Nephron (organoid): Measurements from ENCODE around the gene FUBP3.

Source experiments
- H3K27ac Mint-ChIP-seq, 3 experiments: 2 replicates each; pipeline ENCODE4 v1.8.0; 2020; ENCODE audit warnings: mixed read lengths in 3 of 3, mild to moderate bottlenecking in 2 of 3, moderate library complexity in 1 of 3
- H3K27me3 Mint-ChIP-seq: 2 replicates; pipeline ENCODE4 v1.8.0; 2021; ENCODE audit warnings: low read depth, mild to moderate bottlenecking, moderate library complexity, mixed read lengths
- H3K36me3 Mint-ChIP-seq: 2 replicates; pipeline ENCODE4 v1.8.0; 2020; ENCODE audit warnings: low read depth, mixed read lengths
- H3K4me1 Mint-ChIP-seq: 2 replicates; pipeline ENCODE4 v1.8.0; 2020; ENCODE audit warnings: mixed read lengths
- H3K4me3 Mint-ChIP-seq, 3 experiments: 2 replicates each; pipeline ENCODE4 v1.8.0; 2020; ENCODE audit warnings: mild to moderate bottlenecking in 3 of 3, mixed read lengths in 3 of 3, moderate library complexity in 2 of 3
- H3K9me3 Mint-ChIP-seq: 2 replicates; pipeline ENCODE4 v1.8.0; 2020; ENCODE audit warnings: mixed read lengths
- TF ChIP-seq, protein P1 (sequence below), 3 experiments: fragments of 200-600 bp; sonication (generic); IDR thresholded peaks; one replicate each; pipeline ENCODE4 v1.5.0; 2021; ENCODE audit warnings: antibody characterized with exemption in 3 of 3; ENCODE audit not compliant: unreplicated experiment in 3 of 3

Gene FUBP3

DNA sequence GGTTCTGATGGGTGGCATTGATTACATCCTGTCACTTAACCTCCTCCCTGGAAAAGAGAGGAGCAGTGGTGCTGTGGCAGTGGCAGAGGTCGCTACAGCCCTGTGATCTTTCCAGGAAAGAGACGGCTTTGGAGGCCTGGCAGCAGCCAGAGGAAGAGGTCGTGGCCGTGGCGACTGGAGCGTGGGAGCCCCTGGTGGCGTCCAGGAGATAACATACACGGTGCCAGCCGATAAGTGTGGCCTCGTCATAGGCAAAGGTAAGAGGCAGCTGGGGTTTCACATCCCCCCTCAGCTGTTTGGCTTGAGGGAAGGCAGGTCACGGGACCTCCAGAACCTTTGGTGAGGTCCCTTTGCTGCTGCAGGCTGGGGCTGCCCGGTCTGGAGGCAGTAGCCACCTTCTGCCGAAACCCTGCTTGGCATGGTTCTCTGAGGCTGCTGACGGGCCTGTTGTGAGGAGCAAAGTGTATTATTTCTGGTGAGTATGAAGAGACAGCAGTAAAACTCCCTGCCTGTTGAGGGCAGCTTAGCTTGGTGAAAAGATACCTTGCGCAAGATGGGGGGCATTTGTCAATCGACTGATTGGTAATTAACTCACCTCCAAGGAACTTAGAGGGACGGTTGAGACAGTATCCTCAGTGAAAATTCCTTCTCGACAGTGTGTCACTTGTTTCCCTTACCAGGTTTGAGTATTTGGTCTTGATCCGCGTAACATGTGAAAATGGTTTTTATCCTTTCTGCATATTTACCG, 47.0 kb downstream of the FUBP3 start:
- Mint-ChIP-seq H3K36me3 (peaks cover 70% of the 10 kb centered on the region), H3K27ac (no peak overlapping the region), H3K4me3 (no peak overlapping the region), H3K9me3 (no peaks in the 10 kb centered on the region), H3K27me3 (no peaks in the 10 kb centered on the region), H3K4me1 (peaks cover 6% of the 10 kb centered on the region)
- TF ChIP-seq, protein P1, sequence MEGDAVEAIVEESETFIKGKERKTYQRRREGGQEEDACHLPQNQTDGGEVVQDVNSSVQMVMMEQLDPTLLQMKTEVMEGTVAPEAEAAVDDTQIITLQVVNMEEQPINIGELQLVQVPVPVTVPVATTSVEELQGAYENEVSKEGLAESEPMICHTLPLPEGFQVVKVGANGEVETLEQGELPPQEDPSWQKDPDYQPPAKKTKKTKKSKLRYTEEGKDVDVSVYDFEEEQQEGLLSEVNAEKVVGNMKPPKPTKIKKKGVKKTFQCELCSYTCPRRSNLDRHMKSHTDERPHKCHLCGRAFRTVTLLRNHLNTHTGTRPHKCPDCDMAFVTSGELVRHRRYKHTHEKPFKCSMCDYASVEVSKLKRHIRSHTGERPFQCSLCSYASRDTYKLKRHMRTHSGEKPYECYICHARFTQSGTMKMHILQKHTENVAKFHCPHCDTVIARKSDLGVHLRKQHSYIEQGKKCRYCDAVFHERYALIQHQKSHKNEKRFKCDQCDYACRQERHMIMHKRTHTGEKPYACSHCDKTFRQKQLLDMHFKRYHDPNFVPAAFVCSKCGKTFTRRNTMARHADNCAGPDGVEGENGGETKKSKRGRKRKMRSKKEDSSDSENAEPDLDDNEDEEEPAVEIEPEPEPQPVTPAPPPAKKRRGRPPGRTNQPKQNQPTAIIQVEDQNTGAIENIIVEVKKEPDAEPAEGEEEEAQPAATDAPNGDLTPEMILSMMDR (IDR thresholded peaks at IDR 0.05; ENCODE audit: unreplicated experiment in 3 of 3): no peak

DNA sequence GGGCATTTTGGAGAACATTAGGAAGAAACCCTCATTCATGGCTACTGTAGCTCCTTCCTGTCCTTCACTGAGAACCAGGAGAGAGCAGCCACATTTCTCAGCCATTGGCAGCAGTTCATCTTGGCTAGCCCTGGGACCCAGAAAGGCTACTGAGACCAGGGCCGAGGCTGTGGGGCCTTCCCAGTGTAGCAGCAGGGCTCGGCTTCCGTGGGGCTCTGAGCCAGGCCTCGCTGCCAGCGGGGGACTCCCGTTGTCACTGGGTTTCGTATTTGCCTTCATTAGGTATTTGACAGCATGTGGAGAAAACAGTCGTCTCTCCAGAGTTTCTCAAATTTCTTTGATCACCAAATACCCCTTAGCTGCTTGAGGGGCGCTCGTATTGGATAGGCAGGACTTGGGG, 47.7 kb downstream of the FUBP3 start:
- Mint-ChIP-seq H3K9me3 (no peaks in the 10 kb centered on the region), H3K27me3 (no peaks in the 10 kb centered on the region), H3K27ac (no peak overlapping the region), H3K4me3 (no peak overlapping the region), H3K36me3 (peaks cover 76% of the 10 kb centered on the region), H3K4me1 (peaks cover 6% of the 10 kb centered on the region)
- TF ChIP-seq, protein P1 (IDR thresholded peaks at IDR 0.05; ENCODE audit: unreplicated experiment in 3 of 3): no peak

DNA sequence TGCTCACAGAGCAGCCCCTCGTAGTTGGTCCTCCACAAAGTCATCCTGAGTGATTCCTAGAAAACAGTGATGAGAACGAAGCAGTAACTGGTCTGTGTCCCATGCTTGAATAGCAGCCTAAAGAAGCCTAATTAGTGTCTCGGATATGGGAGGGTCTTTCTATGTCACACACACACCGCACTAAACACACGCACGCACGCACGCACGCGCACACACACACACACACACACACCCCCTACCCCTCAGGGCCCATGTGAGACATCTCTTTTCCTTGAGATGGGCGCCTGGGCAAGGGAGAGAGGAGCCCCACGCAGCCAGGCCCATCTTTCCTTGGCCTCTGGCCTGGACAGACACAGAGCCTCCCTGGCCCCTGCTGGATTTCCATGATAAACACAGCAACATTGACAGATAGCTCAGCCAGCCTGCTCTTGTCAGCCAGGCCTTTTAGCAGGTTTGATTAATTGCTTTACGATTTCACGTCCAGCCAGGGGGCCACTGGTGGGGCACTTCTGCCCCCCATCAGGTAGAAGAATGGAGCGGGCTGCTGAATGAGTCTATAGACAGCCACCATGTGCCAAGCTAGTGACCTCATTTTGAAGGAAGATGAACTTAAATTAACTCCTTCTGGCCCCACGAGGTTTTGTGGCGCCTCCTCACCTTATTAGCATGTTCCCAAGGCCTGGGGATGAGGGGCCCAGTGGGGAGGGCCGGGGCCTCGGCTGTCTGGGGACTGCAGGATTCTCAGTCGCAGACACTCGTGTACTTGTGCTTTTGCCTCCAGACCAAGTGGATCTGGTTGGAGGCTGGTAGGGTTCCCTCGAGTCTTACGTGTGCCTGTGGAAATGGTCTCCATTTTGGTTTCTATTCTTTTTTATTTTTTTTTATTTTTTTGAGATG, 48.8 kb downstream of the FUBP3 start:
- TF ChIP-seq, protein P1 (IDR thresholded peaks at IDR 0.05; ENCODE audit: unreplicated experiment in 3 of 3): no peak
- H3K27me3 Mint-ChIP-seq: no peaks in the 10 kb centered on the region
- H3K4me1 Mint-ChIP-seq: peaks cover 6% of the 10 kb centered on the region
- H3K27ac Mint-ChIP-seq: no peak overlapping the region
- H3K9me3 Mint-ChIP-seq: no peaks in the 10 kb centered on the region
- H3K36me3 Mint-ChIP-seq: peaks cover 70% of the 10 kb centered on the region
- no peak overlapping the region for H3K4me3 Mint-ChIP-seq

DNA sequence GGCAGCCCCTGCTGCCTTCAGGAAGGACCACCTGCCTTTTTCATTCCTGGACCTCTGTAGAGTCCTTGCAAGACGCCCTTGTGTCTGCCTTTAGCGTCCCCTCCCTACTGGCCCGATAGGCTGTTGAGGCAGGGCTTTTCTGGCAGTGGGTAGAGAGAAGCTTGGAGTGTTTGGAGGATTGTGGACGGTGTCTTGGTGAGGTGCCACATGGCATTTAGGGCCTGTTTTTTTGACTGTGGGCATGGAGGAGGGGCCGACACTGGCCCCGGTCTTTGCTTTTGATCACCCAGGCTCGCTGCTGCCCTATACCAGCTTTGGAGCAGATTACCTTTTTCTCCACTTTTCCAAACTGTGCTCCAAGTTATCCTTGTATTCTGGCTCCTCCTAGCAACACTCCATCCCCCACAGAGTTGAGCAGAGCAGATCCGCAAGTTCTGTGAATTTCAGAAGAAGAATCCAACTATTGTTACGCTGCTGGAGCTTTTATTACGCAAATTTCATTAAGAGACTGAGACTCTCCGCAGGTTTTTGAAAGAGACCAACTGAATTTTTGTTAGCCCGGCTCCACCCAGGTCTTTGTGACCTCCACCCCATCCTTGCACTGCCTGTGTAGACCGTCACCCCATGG, 50.2 kb downstream of the FUBP3 start:
- H3K27ac Mint-ChIP-seq: no peak overlapping the region
- H3K36me3 Mint-ChIP-seq: peaks cover 58% of the 10 kb centered on the region
- H3K27me3 Mint-ChIP-seq: no peaks in the 10 kb centered on the region
- TF ChIP-seq, protein P1 (IDR thresholded peaks at IDR 0.05; ENCODE audit: unreplicated experiment in 3 of 3): no peak
- H3K4me1 Mint-ChIP-seq: peaks cover 6% of the 10 kb centered on the region
- H3K4me3 Mint-ChIP-seq: no peak overlapping the region
- no peaks in the 10 kb centered on the region for H3K9me3 Mint-ChIP-seq

DNA sequence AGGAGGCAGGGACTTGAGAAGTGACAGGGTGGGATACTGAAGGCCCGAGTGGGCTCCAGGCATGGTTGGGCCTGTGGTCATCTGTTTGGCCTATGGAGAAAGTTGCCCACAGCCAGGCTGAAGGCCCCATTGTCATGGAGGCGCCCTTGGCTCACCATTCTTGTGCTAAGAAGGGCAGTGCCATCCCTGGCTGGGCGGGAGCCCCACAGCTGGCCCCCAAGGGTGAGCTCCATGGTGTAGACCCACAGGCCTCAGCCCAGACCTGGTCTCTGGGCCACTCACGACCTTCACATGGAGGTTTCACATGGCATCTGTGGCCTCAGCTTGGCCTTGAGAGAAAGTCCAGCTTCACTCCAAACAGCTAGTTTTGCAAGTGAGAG, 50.7 kb downstream of the FUBP3 start:
- Mint-ChIP-seq H3K36me3 (peaks cover 59% of the 10 kb centered on the region), H3K27me3 (no peaks in the 10 kb centered on the region), H3K27ac (no peak overlapping the region), H3K9me3 (no peaks in the 10 kb centered on the region), H3K4me3 (no peak overlapping the region), H3K4me1 (peaks cover 6% of the 10 kb centered on the region)
- TF ChIP-seq, protein P1 (IDR thresholded peaks at IDR 0.05; ENCODE audit: unreplicated experiment in 3 of 3): no peak
